GM19455 (cell line): ENCODE measurements around the gene PARD3.

Source experiments
- ATAC-seq: cut with Tn5 transposase; IDR thresholded peaks from one replicate; pipeline ENCODE4 v1.9.1; 2021; ENCODE audit not compliant: unreplicated experiment

Gene PARD3

GRCh38 chr10:34627741-34628140 lies 187.4 kb downstream of the PARD3 start:
- no peak for ATAC-seq

- no peak for ATAC-seq
Measured at GRCh38 chr10:34627331-34627730, 187.8 kb downstream of the PARD3 start.

GRCh38 chr10:34626158-34626880 lies 188.8 kb downstream of the PARD3 start:
- ATAC-seq: no peak

GRCh38 chr10:34624323-34625153 lies 190.6 kb downstream of the PARD3 start:
- no peak for ATAC-seq

GRCh38 chr10:34622945-34623344 lies 192.2 kb downstream of the PARD3 start:
- no peak for ATAC-seq

- ATAC-seq: no peak
Measured at GRCh38 chr10:34618611-34619010, 196.5 kb downstream of the PARD3 start.

- no peak for ATAC-seq
Measured at GRCh38 chr10:34615770-34616169, 199.3 kb downstream of the PARD3 start.

- no peak for ATAC-seq
Measured at GRCh38 chr10:34613491-34613890, 201.6 kb downstream of the PARD3 start.

- ATAC-seq: no peak
Measured at GRCh38 chr10:34612938-34613337, 202.2 kb downstream of the PARD3 start.

- ATAC-seq: no peak
Measured at GRCh38 chr10:34612446-34612845, 202.7 kb downstream of the PARD3 start.

GRCh38 chr10:34609287-34609940 lies 205.7 kb downstream of the PARD3 start:
- no peak for ATAC-seq

GRCh38 chr10:34607894-34608293 lies 207.2 kb downstream of the PARD3 start:
- ATAC-seq: no peak

GRCh38 chr10:34606890-34607289 lies 208.2 kb downstream of the PARD3 start:
- no peak for ATAC-seq

GRCh38 chr10:34602478-34602877 lies 212.6 kb downstream of the PARD3 start:
- ATAC-seq: no peak

- ATAC-seq: no peak
Measured at GRCh38 chr10:34601691-34602090, 213.4 kb downstream of the PARD3 start.

- ATAC-seq: no peak
Measured at GRCh38 chr10:34599026-34599795, 215.9 kb downstream of the PARD3 start.

- no peak for ATAC-seq
Measured at GRCh38 chr10:34596351-34596750, 218.7 kb downstream of the PARD3 start.

GRCh38 chr10:34593930-34594329 lies 221.2 kb downstream of the PARD3 start:
- no peak for ATAC-seq

- ATAC-seq: no peak
Measured at GRCh38 chr10:34593374-34593890, 221.7 kb downstream of the PARD3 start.

GRCh38 chr10:34590793-34591192 lies 224.3 kb downstream of the PARD3 start:
- ATAC-seq: no peak

- no peak for ATAC-seq
Measured at GRCh38 chr10:34589275-34589674, 225.8 kb downstream of the PARD3 start.
